HG03196 (cell line): ENCODE results near the gene SPEG.
"Not testable (repeated sequence)": the region's sequence is repeated elsewhere in the genome, so short reads cannot be mapped to it uniquely, and the experiment has no call there.

Experiments used
- ATAC-seq: cut with Tn5 transposase; IDR thresholded peaks from one replicate; pipeline ENCODE4 v1.9.1; 2021; ENCODE audit not compliant: unreplicated experiment

SPEG gene

DNA sequence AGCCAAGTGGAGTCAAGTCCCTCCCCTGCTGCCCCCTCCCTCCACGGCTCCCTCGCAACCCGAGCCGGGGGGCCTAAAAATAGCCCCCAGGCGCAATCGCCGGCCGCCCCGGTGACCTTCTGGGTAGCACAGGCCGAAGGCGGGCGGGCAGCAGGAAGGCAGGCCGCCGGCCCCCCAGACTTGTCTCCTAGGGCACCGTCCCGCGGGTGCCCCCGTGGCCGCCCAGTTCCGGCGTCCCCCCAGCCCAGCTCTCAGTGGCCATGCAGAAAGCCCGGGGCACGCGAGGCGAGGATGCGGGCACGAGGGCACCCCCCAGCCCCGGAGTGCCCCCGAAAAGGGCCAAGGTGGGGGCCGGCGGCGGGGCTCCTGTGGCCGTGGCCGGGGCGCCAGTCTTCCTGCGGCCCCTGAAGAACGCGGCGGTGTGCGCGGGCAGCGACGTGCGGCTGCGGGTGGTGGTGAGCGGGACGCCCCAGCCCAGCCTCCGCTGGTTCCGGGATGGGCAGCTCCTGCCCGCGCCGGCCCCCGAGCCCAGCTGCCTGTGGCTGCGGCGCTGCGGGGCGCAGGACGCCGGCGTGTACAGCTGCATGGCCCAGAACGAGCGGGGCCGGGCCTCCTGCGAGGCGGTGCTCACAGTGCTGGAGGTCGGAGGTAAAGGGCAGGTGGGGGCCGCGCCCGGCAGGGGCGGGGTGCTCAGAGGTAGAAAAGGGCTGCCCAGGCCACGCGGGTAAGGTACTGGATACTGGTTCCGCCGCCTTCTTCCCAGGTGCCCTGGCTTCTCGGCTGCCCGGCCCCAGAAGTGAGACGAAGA is at the start of gene SPEG:
SPEG (plus strand) TSS at position 126 of the 808 bp plus-strand sequence; CDS start at position 261, 135 bp downstream.
- ATAC-seq = no peak

DNA sequence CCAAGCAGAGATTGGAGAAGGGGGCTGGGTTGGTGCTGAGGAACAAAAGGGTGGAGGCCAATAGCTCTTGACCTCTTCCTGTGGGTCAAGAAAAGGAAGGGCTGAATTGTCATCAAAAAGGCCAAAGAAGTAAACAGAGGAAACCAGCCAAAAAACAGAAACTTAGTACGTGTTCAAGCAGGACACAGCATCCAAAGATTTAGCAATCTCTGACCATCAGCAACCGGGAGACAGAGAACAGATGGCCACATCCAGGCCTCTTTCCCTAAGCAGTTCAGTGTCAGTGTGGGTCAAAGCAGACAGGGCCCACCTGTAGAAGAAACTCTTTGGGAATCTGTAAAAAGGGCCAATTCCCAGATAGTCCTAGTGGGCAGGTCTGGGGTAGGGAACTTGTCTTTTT is 49.8 kb upstream of the SPEG start:
- no peak for ATAC-seq

DNA sequence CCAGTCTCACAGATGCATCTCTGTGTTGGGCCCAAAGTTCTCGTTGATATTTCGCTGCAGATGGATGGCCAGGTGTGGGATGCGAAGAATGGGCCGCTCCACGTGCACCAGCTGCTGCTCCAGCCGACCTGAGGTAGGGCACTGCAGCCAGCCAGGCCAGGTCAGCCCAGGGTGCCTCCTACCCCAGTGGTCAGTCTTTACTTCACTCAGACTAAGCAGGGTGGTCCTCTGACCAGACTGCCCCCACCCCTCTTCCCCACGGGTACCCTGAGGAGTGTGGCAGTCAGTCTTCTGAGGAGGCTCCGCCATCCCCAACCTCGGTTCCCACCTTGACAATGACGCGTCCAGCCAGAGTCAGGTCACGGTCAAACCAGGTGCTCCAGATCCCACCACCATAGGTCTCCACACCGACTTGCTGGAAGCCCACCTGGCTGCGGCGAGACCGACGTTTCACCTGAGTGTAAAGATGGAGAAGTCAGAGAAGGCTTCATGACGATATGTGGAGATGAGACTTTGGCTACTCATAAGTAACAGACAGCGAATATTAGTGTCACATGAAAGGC is 48.6 kb upstream of the SPEG start:
- no peak for ATAC-seq

DNA sequence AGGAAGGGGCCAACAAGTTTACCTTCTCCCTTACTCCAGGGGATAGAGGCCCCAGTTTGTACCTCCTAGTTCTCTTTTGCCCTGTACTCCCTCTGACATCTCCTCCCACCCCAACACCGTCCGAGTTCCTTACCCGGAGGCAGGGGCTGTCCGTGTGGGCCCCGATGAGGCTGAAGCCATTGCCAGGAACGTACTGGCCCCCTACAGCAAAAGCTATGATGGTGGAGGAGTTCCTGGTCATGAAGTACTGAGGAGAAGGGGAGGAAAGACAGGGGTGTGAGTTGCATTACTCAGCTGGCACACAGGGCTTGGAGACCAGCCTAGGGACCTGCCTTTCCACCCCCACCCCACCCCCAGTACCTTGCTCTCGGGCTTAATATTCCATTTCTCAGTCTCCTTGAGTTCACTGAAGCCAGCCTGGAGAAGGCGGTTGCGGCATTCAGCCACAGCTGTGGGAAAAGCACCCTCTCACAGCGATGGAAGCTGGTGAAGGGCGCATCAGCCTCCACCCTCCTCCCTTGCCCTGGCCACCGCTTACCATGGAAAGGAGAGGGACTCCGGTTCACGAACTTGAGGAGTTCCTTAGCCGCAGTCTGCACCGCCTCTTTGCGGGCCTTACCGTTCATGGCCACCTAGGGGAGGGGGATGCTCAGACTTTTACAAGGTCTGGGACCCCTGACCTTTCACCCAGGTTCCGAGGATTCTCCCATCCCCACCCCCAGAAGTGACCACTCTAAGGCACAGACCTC is 47.9 kb upstream of the SPEG start:
- ATAC-seq = no peak

DNA sequence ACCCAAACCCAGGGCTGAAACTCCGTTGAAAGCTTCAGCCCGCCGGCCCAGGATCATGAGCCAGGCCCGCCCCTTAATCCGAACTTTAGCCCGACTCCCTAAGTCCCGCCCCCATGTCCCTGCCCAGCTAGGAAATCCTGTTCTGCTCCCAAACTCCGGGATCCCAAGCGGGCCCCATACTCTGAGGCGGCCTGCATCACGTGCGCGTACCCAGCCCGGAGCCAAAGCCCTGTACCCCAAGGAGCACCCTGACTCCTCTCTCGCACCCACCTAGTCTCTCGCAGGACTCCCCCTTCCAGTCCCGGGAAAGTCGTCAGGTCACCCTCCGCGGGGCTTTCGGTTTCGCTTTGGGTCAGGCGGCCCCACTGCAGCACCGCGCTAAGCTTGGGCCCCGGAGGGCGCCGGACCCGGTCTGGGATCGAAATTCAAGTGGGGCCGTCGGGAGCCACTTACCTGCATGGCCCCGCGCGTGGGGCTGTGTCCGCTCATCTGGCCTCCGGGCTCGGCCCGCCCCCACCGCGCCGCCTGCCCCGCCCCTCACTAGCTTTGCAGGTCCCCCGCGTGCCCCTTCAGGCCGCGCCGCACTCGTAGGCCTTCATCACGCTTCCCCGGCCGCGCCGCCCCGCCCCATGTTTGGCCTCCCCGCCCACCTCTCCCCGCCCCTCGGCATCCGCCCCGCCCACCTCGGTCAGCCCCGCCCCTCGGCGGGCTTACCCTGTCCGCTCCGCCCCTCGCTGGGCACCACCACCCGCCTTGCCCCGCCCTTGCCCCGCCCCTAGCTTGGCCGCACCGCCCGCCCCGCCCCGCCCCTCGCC is 47.1 kb upstream of the SPEG start, which contains the start of gene DNPEP:
DNPEP (minus strand) TSS at position 607 of the 815 bp plus-strand sequence; CDS start at position 489, 118 bp downstream.
- ATAC-seq = peak; percentile 54

DNA sequence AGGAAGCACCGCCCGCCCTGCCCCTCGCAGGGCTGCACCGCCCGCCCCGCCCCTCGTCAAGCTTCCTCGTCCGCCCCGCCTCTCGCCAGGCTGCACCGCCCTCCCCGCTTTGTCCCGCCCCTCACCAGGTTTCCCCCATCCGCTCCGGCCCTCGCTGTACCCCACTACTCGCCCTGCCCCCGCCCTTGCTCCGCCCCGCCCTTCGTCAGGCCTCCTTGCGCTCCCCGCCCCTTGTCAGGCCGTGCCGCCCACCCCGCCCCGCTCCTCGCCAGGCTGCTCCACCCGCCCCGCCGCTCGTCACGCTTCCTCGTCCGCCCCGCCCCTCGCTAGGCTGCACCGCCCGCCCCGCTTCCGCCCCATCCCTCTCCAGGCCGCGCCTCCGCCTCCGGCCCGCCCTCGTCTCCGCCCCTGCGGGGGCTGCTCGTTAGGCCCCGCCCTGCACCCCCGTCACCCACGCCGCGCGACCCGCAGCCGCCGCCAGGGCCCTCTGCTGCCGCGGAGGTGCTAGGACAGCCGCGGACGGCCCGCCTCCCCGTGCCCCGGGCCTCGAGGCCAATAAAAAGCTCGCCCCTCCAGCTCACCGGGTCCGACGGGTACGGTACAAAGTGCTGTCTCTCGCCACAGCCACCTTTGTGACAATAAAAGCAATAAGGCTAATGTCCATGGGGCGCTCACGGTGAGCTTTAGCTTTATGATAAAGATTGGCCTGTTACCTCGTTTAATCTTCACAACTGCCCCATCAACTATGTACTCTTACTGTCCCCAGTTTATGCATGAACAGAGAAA is 46.3 kb upstream of the SPEG start:
- peak; percentile 85 for ATAC-seq

DNA sequence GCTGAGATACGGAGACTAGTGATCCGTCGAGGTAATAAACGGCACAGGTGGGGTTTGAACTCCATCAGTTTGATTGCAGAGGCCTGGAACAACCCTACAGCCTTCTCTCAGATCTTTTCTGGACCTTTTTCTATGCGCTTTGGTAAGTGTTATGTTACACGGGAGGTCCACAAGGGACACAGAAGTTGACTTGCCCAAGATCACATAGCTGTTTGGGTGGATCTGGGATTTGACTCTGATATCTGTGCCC is 45.8 kb upstream of the SPEG start:
- no peak for ATAC-seq

DNA sequence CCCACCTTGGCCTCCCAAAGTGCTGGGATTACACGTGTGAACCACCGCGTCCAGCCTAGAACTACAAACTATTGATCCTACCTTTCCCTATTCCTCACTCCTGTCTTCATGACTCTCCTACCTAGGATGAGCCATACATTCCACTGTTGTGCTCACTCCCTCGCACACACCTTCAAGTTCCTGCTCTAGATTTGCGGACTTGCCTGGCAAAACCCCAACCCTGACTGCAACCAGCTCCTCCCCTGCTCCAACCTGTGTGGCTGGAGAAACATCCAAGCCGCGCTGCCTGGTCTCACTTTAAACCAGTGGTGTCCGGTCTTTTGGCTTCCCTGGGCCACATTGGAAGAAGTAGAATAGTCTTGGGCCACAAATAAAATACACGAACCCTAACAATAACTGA is 41.9 kb upstream of the SPEG start:
- no peak for ATAC-seq

DNA sequence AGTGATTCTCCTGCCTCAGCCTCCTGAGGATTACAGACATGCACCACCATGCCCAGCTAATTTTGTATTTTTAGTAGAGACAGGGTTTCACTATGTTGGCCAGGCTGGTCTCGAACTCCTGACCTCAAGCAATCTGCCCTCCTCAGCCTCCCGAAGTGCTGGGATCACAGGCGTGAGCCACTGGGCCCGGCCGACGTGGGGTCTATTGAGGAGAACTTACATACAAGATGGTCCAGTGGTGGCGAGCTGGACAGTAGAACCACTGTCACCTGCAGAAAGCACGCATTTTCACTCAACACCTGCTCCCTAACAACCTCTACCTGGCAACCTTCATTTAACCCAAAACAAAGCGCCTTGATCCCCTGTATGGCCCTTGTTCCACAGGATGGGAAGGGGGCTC is 39.6 kb upstream of the SPEG start:
- not testable (repeated sequence) for ATAC-seq

DNA sequence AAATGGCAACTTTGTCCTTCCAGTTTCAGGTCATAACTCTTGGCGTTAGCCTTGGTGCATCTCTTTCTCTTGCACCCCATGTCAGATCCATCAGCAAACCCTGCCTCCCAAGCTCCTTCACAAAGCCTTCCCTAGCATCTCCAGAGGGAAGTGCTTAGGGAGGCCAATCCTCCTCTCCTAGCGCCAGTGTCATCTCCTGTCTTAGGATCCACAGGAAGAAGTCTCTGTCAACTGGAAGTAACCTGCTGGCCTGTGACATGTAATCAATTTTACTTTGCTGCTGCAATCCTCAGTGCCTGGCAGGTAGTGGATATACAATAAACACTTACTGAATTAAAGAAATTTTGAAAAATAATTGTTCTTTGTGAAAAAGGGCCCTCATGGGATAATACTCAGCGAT is 39.0 kb upstream of the SPEG start:
- ATAC-seq = no peak

DNA sequence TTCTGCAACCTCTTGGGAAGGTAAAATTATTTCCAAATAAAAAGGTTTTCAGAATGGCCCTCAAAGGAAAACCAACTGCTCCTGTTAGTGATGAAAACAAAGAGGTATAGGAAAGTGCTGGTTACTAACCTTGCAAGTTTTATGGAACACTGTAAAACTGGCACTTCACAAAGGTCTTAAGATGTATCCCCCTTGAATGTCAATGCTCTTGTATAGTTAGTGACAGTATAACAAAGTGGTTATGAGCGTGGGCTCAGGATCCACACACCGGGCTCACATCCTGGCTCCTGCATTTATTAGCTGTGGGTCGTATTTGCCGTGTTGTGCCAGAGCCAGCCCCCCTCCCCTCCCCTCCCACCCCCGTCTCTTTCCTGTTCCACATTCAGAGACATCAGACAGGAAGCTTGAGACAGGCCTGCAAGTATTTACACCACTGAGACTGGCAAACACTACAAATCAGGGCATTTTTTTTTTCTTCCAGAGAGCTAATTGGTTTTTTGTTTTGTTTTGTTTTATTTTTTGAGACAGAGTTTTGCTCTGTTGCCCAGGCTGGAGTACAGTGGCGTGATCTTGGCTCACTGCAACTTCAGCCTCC is 37.7 kb upstream of the SPEG start:
- ATAC-seq = no peak

DNA sequence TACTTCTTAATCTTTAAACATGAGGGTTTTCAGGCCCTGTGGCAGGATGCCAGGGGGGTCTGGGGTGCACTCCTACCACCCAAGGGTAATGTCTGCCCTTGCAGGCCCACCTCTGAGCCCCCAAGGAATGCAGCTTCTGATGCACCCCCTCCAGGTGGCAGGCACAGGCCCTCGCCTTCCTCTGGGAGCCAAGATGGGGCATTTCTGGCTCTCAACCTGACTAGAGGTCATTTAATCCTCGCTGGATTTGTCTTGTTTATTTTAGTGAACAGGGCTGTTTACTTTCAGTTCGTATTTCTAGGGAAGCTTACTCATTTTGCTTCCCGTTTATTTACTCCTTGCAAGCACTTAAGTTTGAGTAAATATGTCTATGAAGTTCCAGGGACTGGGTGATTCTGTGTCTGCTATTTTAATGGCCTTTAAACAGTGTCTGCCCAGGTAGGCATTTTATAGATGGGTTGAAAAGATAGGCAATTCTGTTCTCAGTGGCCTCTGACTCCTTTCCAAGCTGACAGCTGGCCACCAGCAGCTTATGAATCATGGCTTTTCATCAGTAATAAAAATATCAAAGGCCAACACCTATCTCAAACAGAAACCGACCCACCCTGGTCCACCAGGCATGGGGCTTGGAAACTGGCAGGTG is 35.8 kb upstream of the SPEG start:
- ATAC-seq = no peak

DNA sequence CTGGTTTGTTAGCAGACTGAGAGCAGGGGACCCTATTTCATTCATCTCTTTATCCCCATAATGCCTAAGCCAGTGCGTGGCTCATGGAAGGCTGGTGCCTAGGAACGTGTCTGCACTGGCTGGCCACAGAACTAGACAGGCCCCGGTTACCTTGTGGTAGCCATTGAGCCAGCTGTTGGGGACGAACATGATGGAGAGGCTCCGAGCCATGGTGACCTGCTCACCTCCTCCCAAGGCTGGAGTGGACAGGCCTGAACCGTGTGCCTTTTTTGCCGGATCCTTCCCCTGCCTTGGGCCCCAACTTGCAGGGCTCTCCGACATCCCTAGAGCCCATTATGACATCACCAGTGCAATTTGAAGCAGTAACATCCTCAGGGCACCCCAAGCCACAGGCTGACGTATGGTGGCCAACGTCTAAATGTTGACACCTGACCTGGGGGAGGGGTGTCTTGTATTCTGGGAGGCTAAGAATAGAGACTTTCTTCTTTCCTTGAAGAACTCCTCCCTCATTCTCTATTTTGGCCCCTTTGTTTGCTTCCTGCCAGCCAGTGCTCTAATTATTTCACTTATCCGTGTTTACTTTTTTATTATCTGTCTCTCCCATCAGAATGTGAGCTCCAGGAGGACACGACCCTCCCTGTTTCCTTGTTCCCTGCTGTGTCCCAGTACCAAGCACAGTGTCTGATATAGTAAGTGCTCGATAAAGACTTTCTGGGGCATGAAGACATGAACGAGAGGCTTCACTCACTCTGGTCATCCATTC is 34.7 kb upstream of the SPEG start:
- ATAC-seq = no peak

DNA sequence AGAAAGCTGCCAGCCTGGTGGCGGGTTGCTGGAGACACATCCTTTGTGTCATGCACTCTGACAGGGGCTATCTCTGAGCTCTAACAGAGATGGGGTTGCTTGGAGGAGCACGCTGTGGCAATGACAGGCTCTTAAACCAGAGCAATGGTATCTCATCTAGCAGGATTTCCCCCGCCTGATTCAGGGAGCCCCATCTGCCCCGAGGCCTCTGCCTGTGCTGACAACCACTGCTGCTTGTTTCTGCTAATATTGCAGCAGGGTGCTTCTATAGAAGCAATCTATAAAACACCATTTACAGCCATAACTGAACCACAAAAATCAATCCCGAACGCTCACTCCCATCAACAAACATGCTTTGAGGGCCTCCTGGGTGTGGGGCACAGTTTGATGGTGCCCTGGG is 34.1 kb upstream of the SPEG start:
- no peak for ATAC-seq

DNA sequence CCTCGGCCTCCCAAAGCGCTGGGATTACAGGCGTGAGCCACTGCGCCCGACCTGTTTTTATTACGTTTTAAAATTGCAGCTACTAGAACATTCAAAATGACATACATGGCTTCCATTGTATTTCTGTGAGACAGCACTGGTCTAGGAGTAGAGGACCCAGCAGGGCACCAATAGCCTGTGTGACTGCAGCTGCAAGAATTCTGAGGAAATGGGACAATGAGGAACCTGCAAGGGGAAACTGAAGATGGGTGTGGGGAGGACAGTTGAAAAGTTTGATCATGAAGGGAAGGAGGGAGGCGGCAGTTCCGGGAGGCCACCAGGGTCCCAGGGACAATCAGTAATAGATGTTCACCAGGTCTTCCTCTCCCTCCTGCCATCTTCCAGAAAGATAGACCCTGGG is 33.0 kb upstream of the SPEG start:
- ATAC-seq = no peak

DNA sequence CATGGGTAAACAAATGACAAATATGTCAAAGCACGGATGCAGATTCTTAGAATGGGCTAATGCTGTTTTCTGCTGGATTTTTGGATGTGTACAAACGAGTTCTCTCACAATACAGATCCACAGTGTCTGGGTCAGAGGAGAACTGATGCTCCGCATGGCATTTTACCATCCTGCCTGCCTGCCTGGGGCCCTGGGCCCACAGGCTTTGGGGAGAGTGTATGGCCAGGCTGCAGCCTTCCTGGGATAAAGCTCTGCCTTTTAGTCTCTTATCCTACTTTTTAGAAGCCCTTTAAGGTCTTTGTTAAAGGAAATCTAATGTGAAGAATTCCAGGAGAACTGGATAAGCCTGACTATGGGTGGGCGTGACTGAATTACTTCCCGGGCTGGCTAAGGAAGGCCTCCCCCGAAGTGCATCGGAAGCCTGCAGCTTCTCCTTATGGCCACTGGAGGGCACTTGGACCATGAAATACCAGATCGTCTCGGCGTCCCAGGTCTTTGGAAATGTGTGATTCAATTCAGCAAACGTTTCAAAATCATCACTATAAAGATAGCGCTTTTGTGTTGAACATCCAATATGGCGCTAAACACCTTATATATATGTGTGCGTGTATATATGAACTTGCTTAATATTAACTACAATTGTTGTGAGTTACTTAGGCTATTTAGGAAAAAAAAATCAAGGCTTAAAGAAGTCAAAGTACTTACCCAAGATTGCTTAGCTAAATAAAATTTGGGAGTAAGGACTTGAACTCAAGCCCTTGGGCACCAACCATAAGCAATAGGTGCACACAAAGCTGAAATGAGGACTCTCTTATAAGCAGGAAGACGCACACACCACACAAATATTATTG is 31.8 kb upstream of the SPEG start:
- no peak for ATAC-seq

DNA sequence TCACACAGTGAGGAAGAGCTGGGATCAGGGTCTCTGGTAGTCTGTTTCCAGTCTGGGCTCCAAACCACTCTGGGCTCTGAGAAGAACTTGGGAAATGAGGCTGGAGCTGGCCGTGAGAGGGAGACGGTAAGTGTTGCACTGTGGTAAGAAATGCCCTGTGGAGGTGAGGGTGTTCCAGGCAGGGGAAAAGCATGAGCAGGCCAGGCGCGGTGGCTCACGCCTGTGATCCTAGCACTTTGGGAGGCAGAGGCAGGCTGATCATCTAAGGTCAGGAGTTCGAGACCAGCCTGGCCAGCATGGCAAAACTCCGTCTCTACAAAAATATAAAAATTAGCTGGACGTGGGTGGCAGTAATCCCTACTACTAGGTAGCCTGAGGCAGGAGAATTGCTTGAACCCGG is 30.8 kb upstream of the SPEG start:
- no peak for ATAC-seq

DNA sequence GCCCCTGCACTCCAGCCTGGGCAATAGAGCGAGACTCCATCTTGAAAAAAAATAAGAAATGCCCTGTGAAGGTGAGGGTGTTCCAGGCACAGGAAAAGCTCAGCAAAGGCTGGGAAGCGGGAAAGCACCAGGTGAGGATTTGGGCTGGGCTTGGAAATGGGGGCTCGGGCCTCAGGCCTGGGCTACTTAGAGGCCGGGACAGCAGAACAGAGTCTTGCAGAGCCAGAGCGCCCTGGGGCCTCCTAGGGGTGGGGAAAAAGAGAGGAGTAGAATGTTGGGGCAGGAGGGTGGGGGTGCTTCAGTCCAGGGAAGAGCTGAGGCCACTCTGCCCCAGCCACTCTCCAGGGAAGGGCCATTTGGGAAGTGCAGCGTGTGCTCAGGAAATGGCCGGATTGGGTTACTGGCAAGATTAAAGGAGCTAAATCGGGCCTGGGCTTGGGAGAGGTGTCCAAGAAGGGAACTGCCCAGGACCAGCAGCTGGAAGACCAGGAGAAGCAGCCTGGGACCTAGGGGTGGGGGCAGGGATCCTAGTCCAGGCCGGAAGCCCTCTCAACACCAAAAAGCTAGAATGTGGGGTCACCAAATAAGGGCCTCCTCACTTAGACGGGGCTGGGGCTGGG is 30.2 kb upstream of the SPEG start:
- no peak for ATAC-seq
